A549 treated with GW870086 at 1 μM for 4 hours (cell line): Measurements from ENCODE around the gene SENP1. TPM values are rescaled to one million over a fixed set of nuclear protein-coding genes. Genes with fewer than 3 reads are reported as not detected.

ENCODE experiments used
- total RNA-seq: library from RNA; stranded (reverse); fragments of 200-300 nt; extraction: Qiagen RNA extraction; gene quantifications from 5 replicates; pipeline ENCODE4 v1.2.3, GENCODE V29; 2022; ENCODE audit warnings: low read depth

Gene SENP1
- 9.6 to 13.3 TPM (median 12.3 TPM) in 5 replicates for total RNA-seq

GRCh38 chr12:48105867-48106680, at the start of gene SENP1:
TSS of gene SENP1 (minus strand) at chr12:48106079. CDS start at chr12:48101472, 4,607 bp downstream.

GRCh38 chr12:48119078-48119833, 13.4 kb upstream of the SENP1 start, which contains the start of gene PFKM:
TSS of gene PFKM (plus strand) at chr12:48119364. CDS start at chr12:48122775, 3,411 bp downstream.

GRCh38 chr12:48004053-48004941, 101.6 kb downstream of the SENP1 start, which contains the start of gene COL2A1:
TSS of gene COL2A1 (minus strand) at chr12:48004476. CDS start at chr12:48004321, 155 bp downstream.

Other genes with a start within 250 kb of the SENP1 start
- 2.8 to 3.8 TPM (median 3.0 TPM) in 5 replicates for gene VDR, start 201.1 kb downstream of the SENP1 start, total RNA-seq
- 119 to 142 TPM (median 124 TPM) in 5 replicates for gene TMEM106C, start 142.5 kb downstream of the SENP1 start, total RNA-seq
- 0.02 to 0.08 TPM (median 0.06 TPM) in 4 of 5 replicates, not detected in the other for gene COL2A1, start 101.6 kb downstream of the SENP1 start, total RNA-seq
- gene PFKM, start 13.3 kb upstream of the SENP1 start, total RNA-seq: 23.7 to 27.3 TPM (median 26.5 TPM) in 5 replicates
- gene ASB8, start 51.4 kb upstream of the SENP1 start, total RNA-seq: 12.4 to 17.2 TPM (median 14.4 TPM) in 5 replicates
- gene CCDC184, start 77.6 kb upstream of the SENP1 start, total RNA-seq: 2.2 to 3.3 TPM (median 3.3 TPM) in 5 replicates
- not detected in 5 replicates for gene OR10AD1, start 97.2 kb upstream of the SENP1 start, total RNA-seq
- gene ZNF641, start 244.8 kb upstream of the SENP1 start, total RNA-seq: 4.8 to 8.1 TPM (median 5.7 TPM) in 5 replicates